PC-3 (cell line): ENCODE results near the gene IFNLR1. TPM values are rescaled to one million over a fixed set of nuclear protein-coding genes. Genes with fewer than 3 reads are reported as not detected.
A peak's percentile ranks its signal among the peaks of the same experiment; 100 is the strongest.

Experiments used
- ATAC-seq: fragments of 200-7000 bp; cut with Tn5 transposase; 2 replicates; pipeline ENCODE4 v1.9.1; 2020; ENCODE audit warnings: mild to moderate bottlenecking, moderate library complexity
- BruUV-seq: library from RNA; stranded (reverse); fragments of 400-500 nt; replicated peaks from 2 replicates; lab custom pipeline; 2021; lab: Mats Ljungman, UMichigan
- CTCF ChIA-PET: fragments of 300-600 bp; sonication (Branson Sonifier 250); formaldehyde crosslinking; loops from one replicate; lab custom pipeline; 2022; ENCODE audit warnings: antibody characterized with exemption; lab: Charles Lee
- POLR2A ChIA-PET: fragments of 300-600 bp; sonication (Branson Sonifier 250); formaldehyde crosslinking; loops from one replicate; lab custom pipeline; 2022; ENCODE audit warnings: antibody characterized with exemption; ENCODE audit not compliant: unreplicated experiment; lab: Charles Lee
- DNase-seq: peaks from one replicate; pipeline ENCODE4 v3.0.0-alpha.2; 2015
- H2AFZ ChIP-seq: fragments of 300-600 bp; sonication (generic); 2 replicates; pipeline ENCODE4 v1.6.0; 2016; ENCODE audit warnings: antibody characterized with exemption, low read length
- H3F3A ChIP-seq: fragments of 300-600 bp; sonication (generic); one replicate; pipeline ENCODE4 v1.6.0; 2017; ENCODE audit warnings: antibody characterized with exemption, low read length, control low read depth, mild to moderate bottlenecking; ENCODE audit not compliant: unreplicated experiment
- H3K27ac ChIP-seq: fragments of 300-600 bp; sonication (generic); 2 replicates; pipeline ENCODE4 v1.5.1; 2016; ENCODE audit warnings: mild to moderate bottlenecking, low read length
- H3K27me3 ChIP-seq: fragments of 300-600 bp; sonication (generic); 2 replicates; pipeline ENCODE4 v1.6.1; 2016; ENCODE audit warnings: low read length, mixed read lengths
- H3K36me3 ChIP-seq: fragments of 300-600 bp; sonication (generic); 2 replicates; pipeline ENCODE4 v1.6.1; 2016; ENCODE audit warnings: low read depth, mixed run types, low read length, mixed read lengths
- H3K4me1 ChIP-seq: fragments of 300-600 bp; sonication (generic); 2 replicates; pipeline ENCODE4 v1.5.1; 2016; ENCODE audit warnings: low read length; ENCODE audit not compliant: insufficient read depth
- H3K4me2 ChIP-seq: fragments of 300-600 bp; sonication (generic); 2 replicates; pipeline ENCODE4 v1.6.0; 2016; ENCODE audit warnings: low read length
- H3K4me3 ChIP-seq: fragments of 300-600 bp; sonication (generic); 2 replicates; pipeline ENCODE4 v1.5.1; 2016; ENCODE audit warnings: mild to moderate bottlenecking, low read length, mixed read lengths
- H3K79me2 ChIP-seq: fragments of 300-600 bp; sonication (generic); 2 replicates; pipeline ENCODE4 v1.6.1; 2017; ENCODE audit warnings: low read length, mixed read lengths
- H3K9ac ChIP-seq: fragments of 300-600 bp; sonication (generic); 2 replicates; pipeline ENCODE4 v1.6.0; 2016; ENCODE audit warnings: mild to moderate bottlenecking, low read length
- H3K9me2 ChIP-seq: fragments of 300-600 bp; sonication (generic); replicated peaks from 2 replicates; pipeline ENCODE4 v1.6.1; 2016; ENCODE audit warnings: mixed run types, low read length, mixed read lengths
- H3K9me3 ChIP-seq: fragments of 300-600 bp; sonication (generic); 2 replicates; pipeline ENCODE4 v1.6.1; 2016; ENCODE audit warnings: low read length, mixed read lengths
- H4K20me1 ChIP-seq: fragments of 300-600 bp; sonication (generic); 2 replicates; pipeline ENCODE4 v1.6.1; 2016; ENCODE audit warnings: low read length, mixed read lengths
- EZH2 ChIP-seq: fragments of 300-600 bp; sonication (generic); IDR thresholded peaks from one replicate; pipeline ENCODE4 v1.6.1; 2017; ENCODE audit warnings: antibody characterized with exemption, mild to moderate bottlenecking, low read length; ENCODE audit not compliant: unreplicated experiment
- EZH2phosphoT487 ChIP-seq: fragments of 300-600 bp; sonication (generic); IDR thresholded peaks from 2 replicates; pipeline ENCODE4 v1.6.1; 2018; ENCODE audit warnings: mild to moderate bottlenecking, antibody characterized with exemption, low read length, borderline replicate concordance
- intact Hi-C: fragments of 100-400 bp; cut with micrococcal nuclease; formaldehyde crosslinking; loops from 2 replicates; pipeline ENCODE4 v1.9.0; 2023
- total RNA-seq: library from RNA; depleted of rRNA; stranded (reverse); fragments of >200 nt; gene quantifications from 2 replicates; pipeline ENCODE4 v1.2.3, GENCODE V29; 2014
- TF ChIP-seq, protein P1 (sequence below): fragments of 300-600 bp; sonication (generic); conservative IDR thresholded peaks from 2 replicates; pipeline ENCODE4 v1.5.1; 2017; ENCODE audit warnings: antibody characterized with exemption, low read depth, mild to moderate bottlenecking, low read length

IFNLR1 gene
- total RNA-seq, 1 experiment from 2014 or later: 9.5 TPM

DNA sequence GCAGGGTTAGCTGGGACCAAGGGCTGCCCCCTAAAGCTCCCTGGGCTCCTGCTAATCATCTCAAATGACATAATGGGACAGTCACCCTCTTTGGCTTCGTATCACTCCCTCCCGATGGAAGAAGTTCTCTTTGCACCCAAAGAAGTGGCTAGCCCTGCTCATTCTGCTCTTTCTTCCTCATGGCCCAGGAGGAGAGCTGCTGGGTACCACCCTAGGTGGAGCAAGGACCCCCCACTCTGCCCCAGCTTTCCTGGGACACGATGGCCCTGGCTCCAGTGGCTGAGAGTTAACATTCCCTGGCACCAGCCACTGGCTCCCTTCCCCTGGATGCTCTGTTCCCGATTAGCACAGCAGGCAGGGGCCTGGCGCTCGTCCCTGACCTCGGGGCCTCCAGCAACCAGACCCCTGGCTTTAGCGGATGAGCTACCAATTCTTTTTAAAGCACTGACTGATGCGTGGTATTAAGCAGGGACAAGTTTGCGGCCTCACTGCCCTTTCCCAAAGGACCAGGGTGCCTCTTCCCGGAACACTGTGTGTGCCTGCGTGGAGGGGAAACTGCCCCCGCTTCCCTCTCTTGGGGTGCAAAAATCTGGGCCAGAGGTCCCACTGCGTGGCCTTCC is 76.3 kb downstream of the IFNLR1 start:
- no peak overlapping the region for H3K4me3 ChIP-seq
- no peaks in the 10 kb centered on the region for H4K20me1 ChIP-seq
- H3K9me3 ChIP-seq: no peaks in the 10 kb centered on the region
- no peaks in the 10 kb centered on the region for H3K79me2 ChIP-seq
- H3K27me3 ChIP-seq: no peaks in the 10 kb centered on the region
- H2AFZ ChIP-seq: no peak overlapping the region
- H3K36me3 ChIP-seq: no peaks in the 10 kb centered on the region
- H3K9ac ChIP-seq: no peak overlapping the region
- intact Hi-C loops: loop anchor here (10.0 kb wide), 1 partner anchor 146 kb away; no protein-coding TSS in a partner anchor
- ChIA-PET CTCF (no interaction called here), POLR2A (interaction anchor here (0.7 kb wide), 1 partner anchor 1059 kb away, joined by 5 read pairs; no protein-coding TSS in a partner anchor)
- no TSS peak for BruUV-seq
- H3F3A ChIP-seq: no peaks in the 10 kb centered on the region
- H3K4me1 ChIP-seq: peaks cover 24% of the 10 kb centered on the region
- no peak overlapping the region for H3K4me2 ChIP-seq
- DNase-seq (no peak), ATAC-seq (no peak)
- TF ChIP-seq, protein P1, sequence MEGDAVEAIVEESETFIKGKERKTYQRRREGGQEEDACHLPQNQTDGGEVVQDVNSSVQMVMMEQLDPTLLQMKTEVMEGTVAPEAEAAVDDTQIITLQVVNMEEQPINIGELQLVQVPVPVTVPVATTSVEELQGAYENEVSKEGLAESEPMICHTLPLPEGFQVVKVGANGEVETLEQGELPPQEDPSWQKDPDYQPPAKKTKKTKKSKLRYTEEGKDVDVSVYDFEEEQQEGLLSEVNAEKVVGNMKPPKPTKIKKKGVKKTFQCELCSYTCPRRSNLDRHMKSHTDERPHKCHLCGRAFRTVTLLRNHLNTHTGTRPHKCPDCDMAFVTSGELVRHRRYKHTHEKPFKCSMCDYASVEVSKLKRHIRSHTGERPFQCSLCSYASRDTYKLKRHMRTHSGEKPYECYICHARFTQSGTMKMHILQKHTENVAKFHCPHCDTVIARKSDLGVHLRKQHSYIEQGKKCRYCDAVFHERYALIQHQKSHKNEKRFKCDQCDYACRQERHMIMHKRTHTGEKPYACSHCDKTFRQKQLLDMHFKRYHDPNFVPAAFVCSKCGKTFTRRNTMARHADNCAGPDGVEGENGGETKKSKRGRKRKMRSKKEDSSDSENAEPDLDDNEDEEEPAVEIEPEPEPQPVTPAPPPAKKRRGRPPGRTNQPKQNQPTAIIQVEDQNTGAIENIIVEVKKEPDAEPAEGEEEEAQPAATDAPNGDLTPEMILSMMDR: no peak
- TF ChIP-seq EZH2 (no peak), EZH2phosphoT487 (no peak)
- no peaks in the 10 kb centered on the region for H3K9me2 ChIP-seq
- no peak overlapping the region for H3K27ac ChIP-seq

DNA sequence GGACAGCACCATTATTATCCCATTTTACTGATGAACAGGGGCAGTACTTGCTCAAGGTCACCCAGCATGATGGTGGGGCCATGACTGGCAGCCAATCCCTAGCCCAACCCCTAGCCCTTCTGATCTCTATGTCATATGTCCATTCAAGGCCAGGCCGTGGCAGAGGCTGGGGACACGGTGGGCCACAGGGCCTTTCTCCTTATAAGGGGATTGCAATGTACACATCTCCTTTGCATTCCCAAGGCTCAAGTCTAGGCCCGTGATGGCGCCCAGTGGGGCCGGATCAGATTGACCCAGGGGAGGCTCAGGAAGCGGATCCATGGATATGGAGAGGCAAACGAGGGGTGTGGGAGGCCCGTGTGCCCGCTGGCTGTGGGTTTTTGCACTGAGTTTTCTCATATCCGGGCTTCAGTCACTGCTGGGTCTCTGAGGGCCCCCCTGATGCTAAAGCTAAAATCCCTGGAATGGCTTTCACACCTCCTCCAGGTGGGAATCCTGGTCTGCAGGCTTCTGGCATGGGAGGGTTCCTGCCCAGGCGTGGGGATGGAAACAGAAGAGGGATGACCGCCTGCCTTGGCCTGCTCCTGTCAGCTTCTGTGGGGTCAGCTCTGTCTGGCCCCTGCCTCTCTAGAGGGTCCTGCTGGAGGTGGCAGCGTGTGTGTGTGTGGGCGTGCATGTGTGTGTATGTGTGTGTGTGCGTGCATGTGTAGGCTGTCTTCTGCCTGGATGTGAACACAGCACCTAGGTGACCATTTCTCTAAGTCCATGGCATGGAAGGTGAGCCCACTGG is 77.2 kb downstream of the IFNLR1 start:
- H3K4me3 ChIP-seq: no peak overlapping the region
- TF ChIP-seq EZH2 (no peak), EZH2phosphoT487 (no peak)
- TF ChIP-seq, protein P1: no peak
- no peak overlapping the region for H2AFZ ChIP-seq
- H3K27me3 ChIP-seq: no peaks in the 10 kb centered on the region
- DNase-seq (no peak), ATAC-seq (no peak)
- intact Hi-C loops: loop anchor here (10.0 kb wide), 1 partner anchor 145 kb away; no protein-coding TSS in a partner anchor
- POLR2A ChIA-PET: no interaction called here
- no TSS peak for BruUV-seq
- H3K79me2 ChIP-seq: no peaks in the 10 kb centered on the region
- H3K4me1 ChIP-seq: peaks cover 19% of the 10 kb centered on the region
- no peak overlapping the region for H3K9ac ChIP-seq
- no peaks in the 10 kb centered on the region for H3F3A ChIP-seq
- CTCF ChIA-PET: interaction anchor here (0.6 kb wide), 1 partner anchor 569 kb away, joined by 4 read pairs; no protein-coding TSS in a partner anchor
- no peaks in the 10 kb centered on the region for H4K20me1 ChIP-seq
- no peaks in the 10 kb centered on the region for H3K9me3 ChIP-seq
- no peak overlapping the region for H3K27ac ChIP-seq
- H3K36me3 ChIP-seq: no peaks in the 10 kb centered on the region
- no peaks in the 10 kb centered on the region for H3K9me2 ChIP-seq
- no peak overlapping the region for H3K4me2 ChIP-seq

DNA sequence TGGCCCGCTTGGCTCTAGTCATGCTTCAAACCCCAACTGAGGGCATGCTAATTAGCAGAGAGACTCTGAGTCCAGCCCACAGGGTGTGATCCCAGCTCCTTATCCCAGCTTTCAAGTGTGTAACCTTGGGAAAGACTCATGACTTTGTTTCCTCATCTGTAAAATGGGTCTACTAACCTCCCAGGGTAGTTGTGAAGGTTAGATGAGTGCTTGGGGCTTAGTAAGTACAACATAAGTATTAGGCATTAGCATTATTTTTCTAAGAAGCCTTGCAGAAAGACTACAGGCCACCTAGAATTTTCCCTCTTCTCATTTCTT is 78.0 kb downstream of the IFNLR1 start:
- Histone ChIP-seq H2AFZ (peak overlapping the region; percentile 73), H3K4me2 (no peak overlapping the region), H3K9ac (no peak overlapping the region), H3K27me3 (no peaks in the 10 kb centered on the region), H3K79me2 (no peaks in the 10 kb centered on the region), H3K9me2 (no peaks in the 10 kb centered on the region), H3K4me1 (peaks cover 17% of the 10 kb centered on the region), H3K36me3 (no peaks in the 10 kb centered on the region), H3K9me3 (no peaks in the 10 kb centered on the region), H4K20me1 (no peaks in the 10 kb centered on the region), H3K4me3 (no peak overlapping the region), H3F3A (no peaks in the 10 kb centered on the region), H3K27ac (peak overlapping the region; percentile 38)
- intact Hi-C loops: no loop called here
- ATAC-seq (no peak), DNase-seq (no peak)
- TF ChIP-seq, protein P1: no peak
- no peak for TF ChIP-seq EZH2phosphoT487
- no peak for TF ChIP-seq EZH2
- BruUV-seq: no TSS peak
- ChIA-PET POLR2A (no interaction called here), CTCF (no interaction called here)
